Measurements from ENCODE around the gene ZCCHC9. TPM values are rescaled to one million over a fixed set of nuclear protein-coding genes. Genes with fewer than 3 reads are reported as not detected.

The ZCCHC9 gene
- total and polyA plus RNA-seq, 2 of the 4 experiments (the other 2 are of a cell fraction) = 20.4 to 24.6 TPM

GRCh38 chr5:81336556-81336955 lies 35.2 kb downstream of the ZCCHC9 start:
- Histone ChIP-seq H3K27ac (ENCODE audit: insufficient read depth, low read length) (no peak overlapping the region), H2AK9ac (replicated peaks; ENCODE audit: low read depth, low read length, poor library complexity) (no peak overlapping the region), H3K4me3 (ENCODE audit: insufficient read depth, low read depth, low read length) (no peak overlapping the region), H4K20me1 (ENCODE audit: insufficient read depth, low read length) (no peaks in the 10 kb centered on the region), H3K18ac (ENCODE audit: low read depth, low read length) (no peak overlapping the region), H3K4ac (ENCODE audit: low read depth, low read length) (no peak overlapping the region), H2BK120ac (ENCODE audit: low read depth, low read length) (no peak overlapping the region), H3K36me3 (ENCODE audit: control insufficient read depth, insufficient read depth, low read length) (no peaks in the 10 kb centered on the region), H3K14ac (replicated peaks; ENCODE audit: low read depth, low read length) (no peak overlapping the region), H3K9me3 (ENCODE audit: control insufficient read depth, insufficient read depth, low read length) (no peaks in the 10 kb centered on the region), H2AK5ac (ENCODE audit: low read depth, low read length) (no peak overlapping the region), H2AFZ (replicated peaks; ENCODE audit: low read length, poor library complexity) (no peak overlapping the region), H2BK5ac (ENCODE audit: low read depth, low read length, poor library complexity, severe bottlenecking) (no peak overlapping the region), H3K9ac (ENCODE audit: low read depth, low read length) (no peak overlapping the region), H2BK20ac (ENCODE audit: low read depth, low read length) (no peak overlapping the region), H3K23ac (ENCODE audit: low read depth, low read length) (no peak overlapping the region), H3K27me3 (ENCODE audit: control insufficient read depth, insufficient read depth, low read length) (no peaks in the 10 kb centered on the region), H3K56ac (ENCODE audit: extremely low read depth, insufficient read depth, low read length) (no peak overlapping the region), H3K9me1 (ENCODE audit: insufficient read depth, low read length) (no peaks in the 10 kb centered on the region), H3K4me1 (ENCODE audit: control insufficient read depth, insufficient read depth, low read length) (no peaks in the 10 kb centered on the region), H2BK15ac (ENCODE audit: low read depth, low read length) (no peak overlapping the region), H4K8ac (ENCODE audit: low read depth in 2 of 2, low read length in 2 of 2) (no peak overlapping the region), H3K79me1 (ENCODE audit: low read depth in 1 of 2, low read length in 2 of 2) (no peaks in the 10 kb centered on the region), H4K5ac (ENCODE audit: low read depth, low read length) (no peak overlapping the region), H3K4me2 (ENCODE audit: low read depth, low read length) (no peak overlapping the region), H4K91ac (ENCODE audit: insufficient read depth, low read depth, low read length) (no peak overlapping the region)
- peak; percentile 4 for DNase-seq
- no TSS peak for BruUV-seq (replicated peaks)
- ATAC-seq (ENCODE audit: low read depth) = no peak
- POLR2A ChIA-PET (ENCODE audit: unreplicated experiment) = no interaction called here
- no CpG with 5 or more reads among the region's 1 CpG for WGBS, 2 experiments (ENCODE audit: extremely low coverage in 2 of 2, insufficient read length in 1 of 2)
- intact Hi-C loops (cut with micrococcal nuclease) (no loop called here), dilution Hi-C loops (cut with HindIII; ENCODE audit: low sequenced_read_pairs, unreplicated experiment) (no loop called here), in situ Hi-C loops (cut with MboI; ENCODE audit: low sequenced_read_pairs) (no loop called here)
- CTCF ChIA-PET = no interaction called here
- TF ChIP-seq POLR2A (IDR thresholded peaks at IDR 0.05; ENCODE audit: low read depth, low read length) = no peak
- no peak for TF ChIP-seq SMC3 (IDR thresholded peaks at IDR 0.05; ENCODE audit: low read depth, low read length)
- no peak for TF ChIP-seq RFX5 (IDR thresholded peaks at IDR 0.05; ENCODE audit: low read depth, low read length)
- no peak for TF ChIP-seq RCOR1 (IDR thresholded peaks at IDR 0.05; ENCODE audit: insufficient replicate concordance, low read length)
- TF ChIP-seq ELK1 (IDR thresholded peaks at IDR 0.05; ENCODE audit: borderline replicate concordance, low read depth, low read length) = no peak
- TF ChIP-seq NFE2L2 (IDR thresholded peaks at IDR 0.05; ENCODE audit: low read depth, low read length) = no peak
- TF ChIP-seq CEBPB (IDR thresholded peaks at IDR 0.05; ENCODE audit: low read depth, low read length) = no peak
- TF ChIP-seq BHLHE40 (IDR thresholded peaks at IDR 0.05; ENCODE audit: low read depth, low read length) = no peak
- TF ChIP-seq, protein P1, sequence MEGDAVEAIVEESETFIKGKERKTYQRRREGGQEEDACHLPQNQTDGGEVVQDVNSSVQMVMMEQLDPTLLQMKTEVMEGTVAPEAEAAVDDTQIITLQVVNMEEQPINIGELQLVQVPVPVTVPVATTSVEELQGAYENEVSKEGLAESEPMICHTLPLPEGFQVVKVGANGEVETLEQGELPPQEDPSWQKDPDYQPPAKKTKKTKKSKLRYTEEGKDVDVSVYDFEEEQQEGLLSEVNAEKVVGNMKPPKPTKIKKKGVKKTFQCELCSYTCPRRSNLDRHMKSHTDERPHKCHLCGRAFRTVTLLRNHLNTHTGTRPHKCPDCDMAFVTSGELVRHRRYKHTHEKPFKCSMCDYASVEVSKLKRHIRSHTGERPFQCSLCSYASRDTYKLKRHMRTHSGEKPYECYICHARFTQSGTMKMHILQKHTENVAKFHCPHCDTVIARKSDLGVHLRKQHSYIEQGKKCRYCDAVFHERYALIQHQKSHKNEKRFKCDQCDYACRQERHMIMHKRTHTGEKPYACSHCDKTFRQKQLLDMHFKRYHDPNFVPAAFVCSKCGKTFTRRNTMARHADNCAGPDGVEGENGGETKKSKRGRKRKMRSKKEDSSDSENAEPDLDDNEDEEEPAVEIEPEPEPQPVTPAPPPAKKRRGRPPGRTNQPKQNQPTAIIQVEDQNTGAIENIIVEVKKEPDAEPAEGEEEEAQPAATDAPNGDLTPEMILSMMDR (conservative IDR thresholded peaks at IDR 0.05; ENCODE audit: low read depth, low read length) = no peak
- no peak for TF ChIP-seq MAFK (IDR thresholded peaks at IDR 0.05; ENCODE audit: low read depth, low read length)
- no peak for TF ChIP-seq MXI1 (IDR thresholded peaks at IDR 0.05; ENCODE audit: borderline replicate concordance, low read depth, low read length)
- TF ChIP-seq MAZ (IDR thresholded peaks at IDR 0.05; ENCODE audit: borderline replicate concordance, low read depth, low read length) = no peak
- no peak for TF ChIP-seq RAD21 (IDR thresholded peaks at IDR 0.05; ENCODE audit: low read length)
- no peak for TF ChIP-seq CHD1 (IDR thresholded peaks at IDR 0.05; ENCODE audit: low read depth, low read length)

Measured in IMR-90 (cell line).